Measurements from ENCODE around the gene SEPTIN8. TPM values are rescaled to one million over a fixed set of nuclear protein-coding genes. Genes with fewer than 3 reads are reported as not detected.

Gene SEPTIN8
- total and polyA plus RNA-seq, 2 donors (not counting 1 experiment from before 2014, with no cell fraction given): 4.0 to 5.9 TPM

DNA sequence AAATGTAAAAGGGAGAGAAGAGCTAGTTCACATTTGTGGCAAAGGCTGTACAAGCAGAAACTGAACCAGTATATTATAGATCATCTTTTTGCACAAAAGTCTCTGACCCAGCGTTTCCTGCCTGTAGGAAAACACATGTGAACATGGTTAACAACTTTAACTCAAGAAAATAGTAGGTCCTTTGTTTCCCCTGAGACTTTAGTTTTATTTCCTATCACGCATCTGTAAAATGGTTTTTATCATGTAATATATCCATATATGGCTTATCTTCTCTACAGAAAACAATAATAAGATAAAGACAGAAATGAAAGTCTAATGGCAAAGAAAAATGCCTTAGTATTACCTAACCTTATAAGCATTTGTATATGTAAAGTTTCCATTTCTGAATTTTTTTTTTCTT lies 42.4 kb downstream of the SEPTIN8 start:
- WGBS (ENCODE audit: insufficient coverage): no CpG with 5 or more reads among the region's 2 CpGs
- Histone ChIP-seq H3K4me2 (replicated peaks; ENCODE audit: low read depth, low read length, poor library complexity, severe bottlenecking) (no peak overlapping the region), H3K4me3 (ENCODE audit: control extremely low read depth in 1 of 5, extremely low read depth in 1 of 5, insufficient read depth in 1 of 5, low read depth in 2 of 5, low read length in 4 of 5) (no peak overlapping the region), H3K27ac (ENCODE audit: low read length in 2 of 2) (no peak overlapping the region), H3K9ac (ENCODE audit: low read length) (no peak overlapping the region), H3K9me3 (ENCODE audit: control extremely low read depth in 1 of 3, control insufficient read depth in 2 of 3, insufficient read depth in 1 of 3, low read length in 2 of 3) (peaks cover 0 to 3% (median 2%) of the 10 kb centered on the region in 3 donors), H2AFZ (ENCODE audit: insufficient read depth, low read depth, low read length, poor library complexity, severe bottlenecking) (no peak overlapping the region), H4K20me1 (ENCODE audit: control insufficient read depth, insufficient read depth, low read length, poor library complexity, severe bottlenecking) (no peaks in the 10 kb centered on the region), H3K4me1 (ENCODE audit: control insufficient read depth in 2 of 2, insufficient read depth in 2 of 2, low read length in 2 of 2) (peaks cover 11 to 13% of the 10 kb centered on the region in 2 donors), H3K79me2 (ENCODE audit: control insufficient read depth, insufficient read depth, low read length) (peaks cover 17% of the 10 kb centered on the region), H3K36me3 (replicated peaks in 1 of 2; ENCODE audit: control extremely low read depth in 1 of 2, control insufficient read depth in 1 of 2, extremely low read depth in 1 of 2, insufficient read depth in 2 of 2, low read length in 1 of 2) (peaks cover 0 to 2% of the 10 kb centered on the region in 2 experiments), H3K27me3 (replicated peaks in 1 of 4; ENCODE audit: control extremely low read depth in 1 of 4, control insufficient read depth in 3 of 4, insufficient read depth in 4 of 4, low read length in 3 of 4) (no peaks in the 10 kb centered on the region)
- Mint-ChIP-seq H3K27ac (no peak overlapping the region), H3K9me3 (ENCODE audit: insufficient read depth) (no peaks in the 10 kb centered on the region), H3K4me3 (no peak overlapping the region), H3K4me1 (peaks cover 22% of the 10 kb centered on the region), H3K27me3 (no peaks in the 10 kb centered on the region)
- TF ChIP-seq CTCF (IDR thresholded peaks at IDR 0.05) (no peak), EZH2 (IDR thresholded peaks at IDR 0.05; ENCODE audit: borderline replicate concordance, insufficient read depth, low read depth, low read length, poor library complexity, severe bottlenecking) (no peak)
- DNase-seq (no peak), ATAC-seq (ENCODE audit: low read depth) (no peak)
- ChIA-PET CTCF (no interaction called here), POLR2A (no interaction called here)
- intact Hi-C loops (cut with micrococcal nuclease): no loop called here

GRCh38 chr5:132733499-132734148 lies 43.4 kb downstream of the SEPTIN8 start:
- Mint-ChIP-seq H3K27ac (no peak overlapping the region), H3K4me1 (peaks cover 22% of the 10 kb centered on the region), H3K27me3 (no peaks in the 10 kb centered on the region), H3K9me3 (ENCODE audit: insufficient read depth) (no peaks in the 10 kb centered on the region), H3K4me3 (no peak overlapping the region)
- CTCF ChIA-PET: no interaction called here
- Histone ChIP-seq H4K20me1 (ENCODE audit: control insufficient read depth, insufficient read depth, low read length, poor library complexity, severe bottlenecking) (no peaks in the 10 kb centered on the region), H3K9me3 (ENCODE audit: control extremely low read depth in 1 of 3, control insufficient read depth in 2 of 3, insufficient read depth in 1 of 3, low read length in 2 of 3) (no peaks in the 10 kb centered on the region), H3K27me3 (replicated peaks in 1 of 4; ENCODE audit: control extremely low read depth in 1 of 4, control insufficient read depth in 3 of 4, insufficient read depth in 4 of 4, low read length in 3 of 4) (no peaks in the 10 kb centered on the region), H3K79me2 (ENCODE audit: control insufficient read depth, insufficient read depth, low read length) (peaks cover 17% of the 10 kb centered on the region), H3K4me2 (replicated peaks; ENCODE audit: low read depth, low read length, poor library complexity, severe bottlenecking) (no peak overlapping the region), H3K4me1 (ENCODE audit: control insufficient read depth in 2 of 2, insufficient read depth in 2 of 2, low read length in 2 of 2) (peaks cover 11 to 13% of the 10 kb centered on the region in 2 donors), H3K9ac (ENCODE audit: low read length) (no peak overlapping the region), H3K27ac (ENCODE audit: low read length in 2 of 2) (no peak overlapping the region), H3K36me3 (replicated peaks in 1 of 2; ENCODE audit: control extremely low read depth in 1 of 2, control insufficient read depth in 1 of 2, extremely low read depth in 1 of 2, insufficient read depth in 2 of 2, low read length in 1 of 2) (peaks cover 0 to 2% of the 10 kb centered on the region in 2 experiments), H2AFZ (ENCODE audit: insufficient read depth, low read depth, low read length, poor library complexity, severe bottlenecking) (no peak overlapping the region), H3K4me3 (ENCODE audit: control extremely low read depth in 1 of 5, extremely low read depth in 1 of 5, insufficient read depth in 1 of 5, low read depth in 2 of 5, low read length in 4 of 5) (no peak overlapping the region)
- POLR2A ChIA-PET: no interaction called here
- ATAC-seq (ENCODE audit: low read depth) (no peak), DNase-seq (no peak)
- TF ChIP-seq EZH2 (IDR thresholded peaks at IDR 0.05; ENCODE audit: borderline replicate concordance, insufficient read depth, low read depth, low read length, poor library complexity, severe bottlenecking) (no peak), CTCF (IDR thresholded peaks at IDR 0.05) (no peak)
- intact Hi-C loops (cut with micrococcal nuclease): no loop called here
- WGBS (ENCODE audit: insufficient coverage): 100% methylated on average over 1 of the region's 2 CpGs
